Caco-2 (cell line): Measurements from ENCODE around the gene MEG3. TPM values are rescaled to one million over a fixed set of nuclear protein-coding genes. Genes with fewer than 3 reads are reported as not detected.

Experiments
- Bru-seq: library from RNA; stranded (reverse); fragments of 400-500 nt; gene quantifications from one replicate; lab custom pipeline; 2021; lab: Mats Ljungman, UMichigan
- BruChase-seq, 2 experiments: library from RNA; stranded (reverse); fragments of 400-500 nt; gene quantifications; one replicate each; lab custom pipeline; 2021; lab: Mats Ljungman, UMichigan
- BruUV-seq: library from RNA; stranded (reverse); fragments of 400-500 nt; replicated peaks from 2 replicates; lab custom pipeline; 2021; lab: Mats Ljungman, UMichigan
- CTCF ChIA-PET: fragments of 300-600 bp; sonication (Branson Sonifier 250); formaldehyde crosslinking; loops from one replicate; lab custom pipeline; 2022; ENCODE audit warnings: antibody characterized with exemption; lab: Charles Lee
- POLR2A ChIA-PET: fragments of 300-600 bp; sonication (Branson Sonifier 250); formaldehyde crosslinking; loops from one replicate; lab custom pipeline; 2022; ENCODE audit warnings: antibody characterized with exemption; lab: Charles Lee
- DNase-seq, 2 experiments: peaks; one replicate each; pipeline versions ENCODE4 v3.0.0 to v3.0.0-alpha.2; 2020 to 2022
- H3K27me3 ChIP-seq: replicated peaks from 2 replicates; pipeline ENCODE4 v1.6.0; 2011; ENCODE audit warnings: low read length; ENCODE audit not compliant: control insufficient read depth, insufficient read depth
- H3K36me3 ChIP-seq: 2 replicates; pipeline ENCODE4 v1.5.1; 2011; ENCODE audit warnings: low read length; ENCODE audit not compliant: control insufficient read depth, insufficient read depth
- H3K4me1 ChIP-seq: fragments of 250-450 bp; sonication (Bioruptor Pico); 2 replicates; pipeline ENCODE4 v1.5.1; 2020; ENCODE audit warnings: mild to moderate bottlenecking
- H3K4me3 ChIP-seq: 2 replicates; pipeline ENCODE4 v1.5.1; 2011; ENCODE audit warnings: low read depth, mild to moderate bottlenecking, control low read depth, low read length
- H3K9me3 ChIP-seq: fragments of 250-450 bp; sonication (Bioruptor Pico); 2 replicates; pipeline ENCODE4 v1.5.1; 2020; ENCODE audit warnings: mild to moderate bottlenecking, moderate library complexity
- H3K27ac Mint-ChIP-seq: one replicate; pipeline ENCODE4 v1.8.0; 2022; ENCODE audit warnings: mixed read lengths; ENCODE audit not compliant: unreplicated experiment
- H3K27me3 Mint-ChIP-seq: one replicate; pipeline ENCODE4 v1.8.0; 2022; ENCODE audit warnings: mixed read lengths; ENCODE audit not compliant: insufficient read depth, unreplicated experiment
- H3K36me3 Mint-ChIP-seq: one replicate; pipeline ENCODE4 v1.8.0; 2022; ENCODE audit warnings: mild to moderate bottlenecking, mixed read lengths; ENCODE audit not compliant: insufficient read depth, unreplicated experiment
- H3K4me1 Mint-ChIP-seq: one replicate; pipeline ENCODE4 v1.8.0; 2022; ENCODE audit warnings: low read depth, mixed read lengths; ENCODE audit not compliant: unreplicated experiment
- H3K4me3 Mint-ChIP-seq: one replicate; pipeline ENCODE4 v1.8.0; 2022; ENCODE audit warnings: mild to moderate bottlenecking, moderate library complexity, mixed read lengths; ENCODE audit not compliant: unreplicated experiment
- H3K9me3 Mint-ChIP-seq: one replicate; pipeline ENCODE4 v1.8.0; 2022; ENCODE audit warnings: mixed read lengths; ENCODE audit not compliant: unreplicated experiment
- intact Hi-C: fragments of 100-400 bp; cut with micrococcal nuclease; formaldehyde crosslinking; loops from one replicate; pipeline ENCODE4 v1.10.0; 2022; ENCODE audit not compliant: unreplicated experiment
- long read RNA-seq: library from polyadenylated mRNA; stranded (forward); transcript quantifications from one replicate; pipeline ENCODE4 v2.0.0, GENCODE V29; 2022
- total RNA-seq: library from RNA; stranded (reverse); gene quantifications from 2 replicates; pipeline ENCODE4 v1.2.3, GENCODE V29; 2022
- TF ChIP-seq, protein P1 (sequence below), 2 experiments: fragments of 200-600 bp in 1 of 2; IDR thresholded peaks; 1 replicate in 1 of 2; 2 replicates in 1 of 2; pipeline versions ENCODE4 v1.5.1 to v1.8.0; 2011 to 2022; ENCODE audit warnings: antibody characterized with exemption in 1 of 2, control low read depth in 1 of 2, inconsistent platforms in 1 of 2, low read depth in 1 of 2, low read length in 1 of 2, mild to moderate bottlenecking in 1 of 2, moderate library complexity in 1 of 2; ENCODE audit not compliant: insufficient read depth in 1 of 2, severe bottlenecking in 1 of 2, unreplicated experiment in 1 of 2

MEG3 gene
- total RNA-seq (0.37 TPM in 1 of 2 replicates, not detected in the other), Bru-seq, nascent RNA (percentile 10 among the genes with signal in this experiment), BruChase-seq, experiment 1, labeled RNA remaining after a 2-hour chase (percentile 12 among the genes with signal in this experiment), BruChase-seq, experiment 2, labeled RNA remaining after a 6-hour chase (percentile 10 among the genes with signal in this experiment)
- long read RNA-seq: 0 reads

DNA sequence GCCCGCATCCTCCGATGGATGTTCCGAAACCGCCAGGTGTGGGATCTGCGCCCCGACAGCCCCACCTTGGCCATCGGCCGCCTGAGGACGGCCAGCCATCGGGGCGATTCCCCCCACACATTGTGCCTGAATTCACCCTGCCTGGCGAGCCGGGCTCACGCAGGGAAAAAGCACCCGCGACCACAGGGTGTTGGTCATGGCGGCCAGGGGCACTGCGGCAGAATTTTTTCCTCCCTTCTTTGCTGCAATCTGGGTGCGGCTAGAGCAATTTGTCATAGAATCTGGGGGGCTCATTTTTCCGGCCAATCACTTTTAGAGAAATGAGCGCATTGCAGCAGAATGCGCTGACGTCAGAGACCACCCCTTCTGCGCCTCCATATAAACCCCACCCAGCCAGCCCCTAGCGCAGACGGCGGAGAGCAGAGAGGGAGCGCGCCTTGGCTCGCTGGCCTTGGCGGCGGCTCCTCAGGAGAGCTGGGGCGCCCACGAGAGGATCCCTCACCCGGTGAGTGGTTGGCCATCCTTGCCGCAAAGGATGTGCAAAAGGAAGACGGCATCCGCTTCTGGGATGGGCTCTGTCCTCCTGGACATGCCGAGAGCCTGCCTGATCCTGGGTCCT is at the start of gene MEG3:
Gene MEG3 (plus strand): TSS at position 406 of the 619 bp plus-strand sequence.
- Mint-ChIP-seq H3K27me3 (no peaks in the 10 kb centered on the region), H3K27ac (no peak within 1 kb of the TSS), H3K4me3 (no peak within 1 kb of the TSS), H3K36me3 (no peaks in the 10 kb centered on the region), H3K9me3 (no peaks in the 10 kb centered on the region), H3K4me1 (peaks cover 19% of the 10 kb centered on the region)
- BruUV-seq: no TSS peak
- DNase-seq: no peak
- H3K36me3 ChIP-seq: no peaks in the 10 kb centered on the region
- CTCF ChIA-PET: no interaction called here
- no peaks in the 10 kb centered on the region; the same call in 1 of the 2 replicates for H3K4me1 ChIP-seq
- POLR2A ChIA-PET: no interaction called here
- TF ChIP-seq, protein P1, sequence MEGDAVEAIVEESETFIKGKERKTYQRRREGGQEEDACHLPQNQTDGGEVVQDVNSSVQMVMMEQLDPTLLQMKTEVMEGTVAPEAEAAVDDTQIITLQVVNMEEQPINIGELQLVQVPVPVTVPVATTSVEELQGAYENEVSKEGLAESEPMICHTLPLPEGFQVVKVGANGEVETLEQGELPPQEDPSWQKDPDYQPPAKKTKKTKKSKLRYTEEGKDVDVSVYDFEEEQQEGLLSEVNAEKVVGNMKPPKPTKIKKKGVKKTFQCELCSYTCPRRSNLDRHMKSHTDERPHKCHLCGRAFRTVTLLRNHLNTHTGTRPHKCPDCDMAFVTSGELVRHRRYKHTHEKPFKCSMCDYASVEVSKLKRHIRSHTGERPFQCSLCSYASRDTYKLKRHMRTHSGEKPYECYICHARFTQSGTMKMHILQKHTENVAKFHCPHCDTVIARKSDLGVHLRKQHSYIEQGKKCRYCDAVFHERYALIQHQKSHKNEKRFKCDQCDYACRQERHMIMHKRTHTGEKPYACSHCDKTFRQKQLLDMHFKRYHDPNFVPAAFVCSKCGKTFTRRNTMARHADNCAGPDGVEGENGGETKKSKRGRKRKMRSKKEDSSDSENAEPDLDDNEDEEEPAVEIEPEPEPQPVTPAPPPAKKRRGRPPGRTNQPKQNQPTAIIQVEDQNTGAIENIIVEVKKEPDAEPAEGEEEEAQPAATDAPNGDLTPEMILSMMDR (IDR thresholded peaks at IDR 0.05; ENCODE audit: insufficient read depth in 1 of 2, low read depth in 1 of 2, low read length in 1 of 2, severe bottlenecking in 1 of 2, unreplicated experiment in 1 of 2): no peak
- H3K4me3 ChIP-seq: no peak within 1 kb of the TSS
- intact Hi-C loops: no loop called here
- H3K9me3 ChIP-seq: peaks cover 3% of the 10 kb centered on the region; the same call in 1 of the 2 replicates
- H3K27me3 ChIP-seq: no peaks in the 10 kb centered on the region

DNA sequence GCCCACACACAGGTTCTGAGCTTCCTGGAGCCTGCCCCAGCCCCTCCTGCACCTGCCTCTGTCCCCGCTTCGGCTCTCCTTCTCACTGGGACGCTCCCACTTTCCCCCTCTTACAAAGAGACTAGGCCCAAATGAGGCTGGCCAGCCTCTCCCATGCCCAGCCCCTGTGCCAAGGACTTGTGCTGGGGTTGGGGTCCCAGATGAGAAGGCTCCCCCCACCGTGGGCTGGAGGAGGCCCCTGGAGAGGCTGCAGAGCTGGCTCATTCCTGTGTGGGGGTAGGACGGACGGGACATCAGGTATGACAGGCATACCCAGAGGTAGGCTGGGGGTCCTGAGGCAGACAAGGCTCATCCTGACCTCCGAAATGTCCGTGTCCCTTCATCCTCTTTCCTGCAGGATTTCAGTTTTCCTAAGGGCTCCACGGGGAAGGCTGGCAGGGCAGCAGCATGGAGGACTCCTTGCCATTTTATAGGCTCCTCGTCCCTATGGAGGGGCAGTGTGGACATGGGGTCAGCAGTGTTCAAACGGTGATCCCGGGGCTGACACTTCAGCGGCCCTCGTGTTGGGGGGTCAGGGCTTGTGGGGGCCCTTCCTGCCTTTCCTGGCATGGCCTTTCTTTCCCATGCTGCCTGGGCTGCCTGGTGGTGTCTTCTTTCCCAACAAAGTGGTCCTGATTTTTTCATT is 49.1 kb upstream of the MEG3 start:
- DNase-seq: no peak
- Mint-ChIP-seq H3K9me3 (no peaks in the 10 kb centered on the region), H3K36me3 (no peaks in the 10 kb centered on the region), H3K27ac (no peak overlapping the region), H3K4me1 (no peaks in the 10 kb centered on the region), H3K27me3 (peaks cover 3% of the 10 kb centered on the region), H3K4me3 (no peak overlapping the region)
- no peaks in the 10 kb centered on the region for H3K4me1 ChIP-seq
- intact Hi-C loops: no loop called here
- CTCF ChIA-PET: interaction anchor here (0.6 kb wide), 1 partner anchor 1530 kb away, joined by 3 read pairs; no protein-coding TSS in a partner anchor
- H3K36me3 ChIP-seq: no peaks in the 10 kb centered on the region
- no peak overlapping the region for H3K4me3 ChIP-seq
- POLR2A ChIA-PET: no interaction called here
- no TSS peak for BruUV-seq
- H3K9me3 ChIP-seq: no peaks in the 10 kb centered on the region
- no peaks in the 10 kb centered on the region for H3K27me3 ChIP-seq
- TF ChIP-seq, protein P1 (IDR thresholded peaks at IDR 0.05; ENCODE audit: insufficient read depth in 1 of 2, low read depth in 1 of 2, low read length in 1 of 2, severe bottlenecking in 1 of 2, unreplicated experiment in 1 of 2): no peak

DNA sequence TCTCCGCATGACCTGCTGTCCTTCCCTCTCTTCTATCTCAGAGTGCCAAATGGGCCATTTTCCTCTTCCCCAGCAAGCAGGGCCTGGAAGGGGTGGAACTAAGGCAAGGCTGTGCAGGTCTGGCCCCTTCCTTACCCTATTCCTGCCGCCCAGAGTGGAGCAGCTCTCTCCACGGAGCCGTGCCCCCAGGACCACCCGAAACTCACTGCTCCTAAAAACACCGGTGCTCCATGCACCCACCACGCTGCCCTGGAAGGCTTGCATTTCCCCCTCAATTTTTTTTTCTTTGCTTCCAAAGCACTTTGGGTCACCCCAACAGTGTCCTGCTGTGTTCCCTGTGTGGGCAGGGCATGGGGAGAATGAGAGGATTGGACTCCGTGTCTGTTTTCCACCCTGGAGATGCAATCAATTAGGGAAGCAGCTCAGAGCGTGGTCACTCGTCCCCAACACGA is 48.5 kb upstream of the MEG3 start:
- no peaks in the 10 kb centered on the region for H3K27me3 ChIP-seq
- Mint-ChIP-seq H3K27ac (no peak overlapping the region), H3K27me3 (peaks cover 3% of the 10 kb centered on the region), H3K4me3 (no peak overlapping the region), H3K4me1 (no peaks in the 10 kb centered on the region), H3K9me3 (no peaks in the 10 kb centered on the region), H3K36me3 (no peaks in the 10 kb centered on the region)
- BruUV-seq: no TSS peak
- intact Hi-C loops: no loop called here
- POLR2A ChIA-PET: no interaction called here
- DNase-seq: no peak
- H3K4me3 ChIP-seq: no peak overlapping the region
- H3K4me1 ChIP-seq: no peaks in the 10 kb centered on the region
- H3K36me3 ChIP-seq: no peaks in the 10 kb centered on the region
- no peaks in the 10 kb centered on the region for H3K9me3 ChIP-seq
- TF ChIP-seq, protein P1 (IDR thresholded peaks at IDR 0.05; ENCODE audit: insufficient read depth in 1 of 2, low read depth in 1 of 2, low read length in 1 of 2, severe bottlenecking in 1 of 2, unreplicated experiment in 1 of 2): no peak
- CTCF ChIA-PET: interaction anchor here (0.6 kb wide), 1 partner anchor 1529 kb away, joined by 3 read pairs; no protein-coding TSS in a partner anchor
